Endothelial cell of umbilical vein (primary cell): Measurements from ENCODE around the gene NUDT10. TPM values are rescaled to one million over a fixed set of nuclear protein-coding genes. Genes with fewer than 3 reads are reported as not detected.
"Not testable (repeated sequence)": the region's sequence is repeated elsewhere in the genome, so short reads cannot be mapped to it uniquely, and the experiment has no call there.

Source experiments
- BruUV-seq: library from RNA; stranded (reverse); fragments of 400-500 nt; replicated peaks from 2 replicates; lab custom pipeline; 2021; lab: Mats Ljungman, UMichigan
- CTCF ChIA-PET: fragments of 300-600, 350-600 bp; sonication (Branson Sonifier 250); formaldehyde crosslinking; loops from one replicate; lab custom pipeline; 2021; ENCODE audit warnings: antibody characterized with exemption, inconsistent platforms; lab: Charles Lee
- POLR2A ChIA-PET: fragments of 300-600, 350-600 bp; sonication (Branson Sonifier 250); formaldehyde crosslinking; loops from one replicate; lab custom pipeline; 2021; ENCODE audit warnings: antibody characterized with exemption, inconsistent platforms; lab: Charles Lee
- DNase-seq: peaks from one replicate; pipeline ENCODE4 v3.0.0-alpha.2; 2011; ENCODE audit warnings: low read depth, low spot score
- FAIRE-seq: peaks from 2 replicates; lab custom pipeline; 2011; peaks lifted over from hg19 to GRCh38; lab: Jason Lieb, UNC
- H2AFZ ChIP-seq: 2 replicates; pipeline ENCODE4 v1.6.0; 2012; ENCODE audit warnings: low read depth, low read length, control low read depth, inconsistent platforms
- H3K27ac ChIP-seq: 2 replicates; pipeline ENCODE4 v1.5.1; 2011; ENCODE audit warnings: low read depth, mild to moderate bottlenecking, control low read depth, low read length, moderate library complexity; ENCODE audit not compliant: insufficient read depth
- H3K27me3 ChIP-seq, 2 experiments: 2 replicates each; pipeline versions ENCODE4 v1.6.0 to v1.6.1; 2011; ENCODE audit warnings: low read length in 2 of 2, mixed read lengths in 1 of 2; ENCODE audit not compliant: control insufficient read depth in 2 of 2, insufficient read depth in 2 of 2
- H3K36me3 ChIP-seq, 2 experiments: 2 replicates in 1 of 2; 3 replicates in 1 of 2; pipeline ENCODE4 v1.5.1; 2011; ENCODE audit warnings: low read length in 2 of 2, mild to moderate bottlenecking in 1 of 2, moderate library complexity in 1 of 2; ENCODE audit not compliant: control insufficient read depth in 2 of 2, insufficient read depth in 2 of 2; ENCODE audit errors: extremely low read depth in 1 of 2
- H3K4me1 ChIP-seq: 3 replicates; pipeline ENCODE4 v1.5.1; 2011; ENCODE audit warnings: mild to moderate bottlenecking, low read length; ENCODE audit not compliant: control insufficient read depth, insufficient read depth; ENCODE audit errors: extremely low read depth
- H3K4me2 ChIP-seq: 2 replicates; pipeline ENCODE4 v1.6.1; 2011; ENCODE audit warnings: low read length, control low read depth, mixed read lengths; ENCODE audit not compliant: insufficient read depth
- H3K4me3 ChIP-seq, 3 experiments: fragments of 200-600 bp in 1 of 3; sonication (generic), shearing (Covaris generic) in 1 of 3; replicated peaks in 1 of 3; 2 replicates each; pipeline ENCODE4 v1.5.1; 2011 to 2016; ENCODE audit warnings: control low read depth in 3 of 3, low read length in 3 of 3, mild to moderate bottlenecking in 2 of 3, inconsistent platforms in 1 of 3, low read depth in 1 of 3, moderate library complexity in 1 of 3; ENCODE audit not compliant: insufficient read depth in 1 of 3
- H3K79me2 ChIP-seq: 2 replicates; pipeline ENCODE4 v1.6.0; 2012; ENCODE audit warnings: low read length, inconsistent platforms; ENCODE audit not compliant: control insufficient read depth, insufficient read depth
- H3K9ac ChIP-seq: replicated peaks from 2 replicates; pipeline ENCODE3; 2011; ENCODE audit warnings: low read length, control low read depth; ENCODE audit not compliant: insufficient read depth; ENCODE audit errors: extremely low read depth
- H3K9me1 ChIP-seq: replicated peaks from 3 replicates; pipeline ENCODE4 v1.6.0; 2011; ENCODE audit warnings: mild to moderate bottlenecking, low read length; ENCODE audit not compliant: control insufficient read depth, insufficient read depth; ENCODE audit errors: extremely low read depth
- H3K9me3 ChIP-seq: replicated peaks from 2 replicates; pipeline ENCODE4 v1.5.1; 2012; ENCODE audit warnings: low read length, inconsistent platforms; ENCODE audit not compliant: control insufficient read depth, insufficient read depth
- H4K20me1 ChIP-seq: replicated peaks from 2 replicates; pipeline ENCODE3; 2011; ENCODE audit warnings: mild to moderate bottlenecking, low read length; ENCODE audit not compliant: control insufficient read depth, insufficient read depth; ENCODE audit errors: extremely low read depth
- CTCF ChIP-seq, 2 donors: IDR thresholded peaks; 1 replicate in 1 of 2; 2 replicates in 1 of 2; pipeline ENCODE4 v1.5.1; 2011; ENCODE audit warnings: low read length in 2 of 2, mild to moderate bottlenecking in 2 of 2, moderate library complexity in 2 of 2, control low read depth in 1 of 2, inconsistent platforms in 1 of 2, low read depth in 1 of 2; ENCODE audit not compliant: insufficient read depth in 1 of 2; ENCODE audit errors: extremely low read depth in 1 of 2
- EZH2 ChIP-seq: IDR thresholded peaks from 2 replicates; pipeline ENCODE4 v1.6.1; 2012; ENCODE audit warnings: borderline replicate concordance, low read depth, mild to moderate bottlenecking, moderate library complexity, low read length, inconsistent platforms; ENCODE audit not compliant: severe bottlenecking
- FOS ChIP-seq: IDR thresholded peaks from 2 replicates; pipeline ENCODE4 v1.6.1; 2011; ENCODE audit warnings: mild to moderate bottlenecking, low read length, moderate library complexity, borderline replicate concordance; ENCODE audit not compliant: insufficient read depth
- GATA2 ChIP-seq: IDR thresholded peaks from 2 replicates; pipeline ENCODE4 v1.7.0; 2011; ENCODE audit warnings: low read depth, mild to moderate bottlenecking, moderate library complexity, mixed read lengths, low read length; ENCODE audit not compliant: insufficient read length, insufficient read depth
- JUN ChIP-seq: IDR thresholded peaks from 2 replicates; pipeline ENCODE4 v1.6.1; 2011; ENCODE audit warnings: borderline replicate concordance, low read depth; ENCODE audit not compliant: insufficient read length, insufficient read depth
- MYC ChIP-seq: IDR thresholded peaks from one replicate; pipeline ENCODE4 v1.6.1; 2011; ENCODE audit warnings: mild to moderate bottlenecking, low read depth, low read length
- POLR2A ChIP-seq: IDR thresholded peaks from 2 replicates; pipeline ENCODE4 v1.6.1; 2012; ENCODE audit warnings: low read depth, mild to moderate bottlenecking, control low read depth, low read length
- POLR2AphosphoS5 ChIP-seq: IDR thresholded peaks from 2 replicates; pipeline ENCODE4 v1.6.1; 2012; ENCODE audit warnings: low read depth, mild to moderate bottlenecking, control low read depth, low read length, moderate library complexity; ENCODE audit not compliant: insufficient read depth
- dilution Hi-C: fragments of 300-500 bp; cut with MboI; formaldehyde crosslinking; loops from one replicate; pipeline ENCODE4 v1.15.0; 2019; ENCODE audit warnings: low sequenced_read_pairs; ENCODE audit not compliant: extremely low pct_ligation_motif_present
- intact Hi-C: fragments of 100-400 bp; cut with micrococcal nuclease; formaldehyde crosslinking; loops from one replicate; pipeline ENCODE4 v1.10.0; 2022
- polyA plus RNA-seq, 4 experiments: library from polyadenylated mRNA; depleted of rRNA in 3 of 4; stranded (reverse) in 3 of 4; unstranded in 1 of 4; fragments of >200 nt; gene quantifications; 2 replicates each; pipeline versions ENCODE4 v1.2.1 to v1.2.3, GENCODE V29; 2011 to 2012; ENCODE audit warnings: missing spikeins in 1 of 4
- total RNA-seq: library from RNA; stranded (reverse); gene quantifications from 2 replicates; pipeline ENCODE4 v1.2.3, GENCODE V29; 2021
- TF ChIP-seq, protein P1 (sequence below): IDR thresholded peaks from 2 replicates; pipeline ENCODE4 v1.6.1; 2011; ENCODE audit not compliant: insufficient read depth, insufficient read length

NUDT10 gene
- total and polyA plus RNA-seq, 2 donors (not counting 3 experiments of a cell fraction or from before 2014, with no cell fraction given), result 0.22 TPM; not detected in 1

DNA sequence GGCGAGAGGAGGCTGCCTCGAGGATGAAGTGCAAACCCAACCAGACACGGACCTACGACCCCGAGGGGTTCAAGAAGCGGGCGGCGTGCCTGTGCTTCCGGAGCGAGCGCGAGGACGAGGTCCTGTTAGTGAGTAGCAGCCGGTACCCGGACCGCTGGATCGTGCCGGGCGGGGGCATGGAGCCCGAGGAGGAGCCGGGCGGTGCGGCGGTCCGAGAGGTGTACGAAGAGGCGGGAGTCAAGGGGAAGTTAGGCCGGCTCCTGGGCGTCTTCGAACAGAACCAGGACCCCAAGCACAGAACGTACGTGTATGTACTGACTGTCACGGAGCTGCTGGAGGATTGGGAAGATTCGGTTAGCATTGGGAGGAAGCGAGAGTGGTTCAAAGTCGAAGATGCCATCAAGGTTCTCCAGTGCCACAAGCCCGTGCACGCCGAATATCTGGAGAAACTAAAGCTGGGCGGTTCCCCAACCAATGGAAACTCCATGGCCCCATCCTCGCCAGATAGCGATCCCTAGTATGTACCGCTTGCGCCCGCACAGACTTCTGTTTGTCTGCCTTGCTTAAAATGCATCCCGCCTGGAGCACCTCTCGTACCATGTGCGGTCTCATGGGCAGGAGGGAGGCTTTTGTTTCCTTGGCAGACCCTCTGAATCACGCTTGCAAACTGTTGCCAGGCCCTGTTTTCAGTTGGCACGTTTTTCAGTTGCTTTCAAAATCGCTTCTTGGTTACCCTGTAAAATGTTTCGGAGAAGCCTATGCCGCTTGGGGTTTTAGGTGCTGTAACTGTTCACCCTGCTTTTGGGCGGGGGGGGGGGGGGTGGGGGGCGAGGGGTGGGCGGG lies 542 bp downstream of the NUDT10 start:
- H3K4me1 ChIP-seq, H3K9me1 ChIP-seq, POLR2A ChIA-PET, dilution Hi-C loops, BruUV-seq, intact Hi-C loops, H3K27me3 ChIP-seq, H3K9me3 ChIP-seq, H3K27ac ChIP-seq, H3K9ac ChIP-seq, H4K20me1 ChIP-seq, DNase-seq, H3K4me2 ChIP-seq, H3K36me3 ChIP-seq, H3K79me2 ChIP-seq, CTCF ChIA-PET: not testable (repeated sequence)
- H2AFZ ChIP-seq, result peak overlapping the region; percentile 48
- H3K4me3 ChIP-seq, result peak overlapping the region in 1 of 3 experiments; percentile 34
- FAIRE-seq, result peak; percentile 96

DNA sequence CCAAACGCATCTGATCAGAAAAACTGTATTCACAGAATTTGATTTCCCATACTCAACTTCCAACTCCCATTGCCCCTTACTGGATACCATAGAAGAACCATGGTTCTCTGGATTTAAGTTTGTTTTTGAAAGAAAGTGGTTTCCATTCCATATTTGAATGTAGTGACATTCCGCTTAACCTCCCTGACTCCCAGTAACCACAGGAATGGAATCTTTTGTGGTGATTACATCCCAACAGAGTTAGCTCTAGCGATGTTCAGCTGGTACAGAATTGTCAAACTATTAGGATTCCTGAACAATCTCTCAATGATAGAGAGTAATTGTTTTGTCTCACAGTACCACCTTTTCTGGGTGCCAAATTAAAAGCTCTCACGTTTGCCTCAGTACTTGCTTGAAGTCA lies 1.7 kb downstream of the NUDT10 start:
- no peaks in the 10 kb centered on the region for H3K9me3 ChIP-seq
- TF ChIP-seq, protein P1, sequence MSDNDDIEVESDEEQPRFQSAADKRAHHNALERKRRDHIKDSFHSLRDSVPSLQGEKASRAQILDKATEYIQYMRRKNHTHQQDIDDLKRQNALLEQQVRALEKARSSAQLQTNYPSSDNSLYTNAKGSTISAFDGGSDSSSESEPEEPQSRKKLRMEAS, result no peak
- TF ChIP-seq EZH2 (no peak), MYC (no peak), CTCF (IDR thresholded peaks at IDR 0.05; ENCODE audit: extremely low read depth in 1 of 2, insufficient read depth in 1 of 2, low read depth in 1 of 2, low read length in 2 of 2) (no peak), GATA2 (no peak), FOS (no peak), POLR2AphosphoS5 (no peak), POLR2A (no peak), JUN (no peak)
- no peak overlapping the region for H2AFZ ChIP-seq
- dilution Hi-C loops (no loop called here), intact Hi-C loops (no loop called here)
- no peak overlapping the region for H3K9ac ChIP-seq
- POLR2A ChIA-PET, result no interaction called here
- H3K27ac ChIP-seq, result no peak overlapping the region
- peaks cover 2 to 4% of the 10 kb centered on the region in 2 experiments for H3K27me3 ChIP-seq
- no peaks in the 10 kb centered on the region for H3K79me2 ChIP-seq
- BruUV-seq, result no TSS peak
- no peaks in the 10 kb centered on the region for H3K9me1 ChIP-seq
- H3K36me3 ChIP-seq, result no peaks in the 10 kb centered on the region
- no peaks in the 10 kb centered on the region for H3K4me1 ChIP-seq
- no peak for FAIRE-seq
- DNase-seq, result no peak
- H4K20me1 ChIP-seq, result no peaks in the 10 kb centered on the region
- H3K4me2 ChIP-seq, result no peak overlapping the region
- H3K4me3 ChIP-seq, result no peak overlapping the region
- CTCF ChIA-PET, result no interaction called here
